Measurements from ENCODE around the gene SP2.

The SP2 gene

GRCh38 chr17:47898241-47898640, 2.2 kb downstream of the SP2 start:
- Histone ChIP-seq H3K4me3 (IDR thresholded peaks at IDR 0.05; ENCODE audit: insufficient read depth, low read depth, low read length) (no peak overlapping the region), H3K27ac (no peak overlapping the region), H3K79me2 (ENCODE audit: insufficient read depth, low read depth) (peaks cover 12% of the 10 kb centered on the region; the same call in 1 of the 2 replicates), H3K9ac (no peak overlapping the region), H2AFZ (ENCODE audit: low read depth) (no peak overlapping the region), H3K27me3 (ENCODE audit: insufficient read depth, low read depth) (no peaks in the 10 kb centered on the region), H3K4me2 (no peak overlapping the region), H3K36me3 (ENCODE audit: insufficient read depth) (no peaks in the 10 kb centered on the region), H4K20me1 (ENCODE audit: insufficient read depth) (no peaks in the 10 kb centered on the region), H3K4me1 (ENCODE audit: low read depth, poor library complexity, severe bottlenecking) (peaks cover 13% of the 10 kb centered on the region)
- no peak for TF ChIP-seq CTCF (conservative IDR thresholded peaks at IDR 0.05; ENCODE audit: low read depth, low read length)

- Histone ChIP-seq H3K36me3 (ENCODE audit: insufficient read depth) (no peaks in the 10 kb centered on the region), H3K27me3 (ENCODE audit: insufficient read depth, low read depth) (no peaks in the 10 kb centered on the region), H3K79me2 (ENCODE audit: insufficient read depth, low read depth) (peaks cover 12% of the 10 kb centered on the region; the same call in 1 of the 2 replicates), H3K4me2 (no peak overlapping the region), H2AFZ (ENCODE audit: low read depth) (no peak overlapping the region), H3K4me1 (ENCODE audit: low read depth, poor library complexity, severe bottlenecking) (peaks cover 13% of the 10 kb centered on the region), H3K27ac (no peak overlapping the region), H3K9ac (no peak overlapping the region), H4K20me1 (ENCODE audit: insufficient read depth) (no peaks in the 10 kb centered on the region), H3K4me3 (IDR thresholded peaks at IDR 0.05; ENCODE audit: insufficient read depth, low read depth, low read length) (no peak overlapping the region)
- TF ChIP-seq CTCF (conservative IDR thresholded peaks at IDR 0.05; ENCODE audit: low read depth, low read length) = no peak
These were observed 3.6 kb downstream of the SP2 start for GRCh38 chr17:47899643-47900042.

- Histone ChIP-seq H4K20me1 (ENCODE audit: insufficient read depth) (no peaks in the 10 kb centered on the region), H3K27me3 (ENCODE audit: insufficient read depth, low read depth) (no peaks in the 10 kb centered on the region), H3K36me3 (ENCODE audit: insufficient read depth) (no peaks in the 10 kb centered on the region), H3K4me1 (ENCODE audit: low read depth, poor library complexity, severe bottlenecking) (peaks cover 10% of the 10 kb centered on the region), H3K79me2 (ENCODE audit: insufficient read depth, low read depth) (peaks cover 12% of the 10 kb centered on the region; the same call in 1 of the 2 replicates), H3K9ac (no peak overlapping the region), H2AFZ (ENCODE audit: low read depth) (no peak overlapping the region), H3K4me2 (no peak overlapping the region), H3K27ac (no peak overlapping the region), H3K4me3 (IDR thresholded peaks at IDR 0.05; ENCODE audit: insufficient read depth, low read depth, low read length) (no peak overlapping the region)
- no peak for TF ChIP-seq CTCF (conservative IDR thresholded peaks at IDR 0.05; ENCODE audit: low read depth, low read length)
These were observed 5.4 kb downstream of the SP2 start for GRCh38 chr17:47901423-47901822.

GRCh38 chr17:47902039-47902744, 6.2 kb downstream of the SP2 start:
- Histone ChIP-seq H3K9ac (no peak overlapping the region), H3K27ac (no peak overlapping the region), H2AFZ (ENCODE audit: low read depth) (no peak overlapping the region), H3K4me3 (IDR thresholded peaks at IDR 0.05; ENCODE audit: insufficient read depth, low read depth, low read length) (no peak overlapping the region), H3K27me3 (ENCODE audit: insufficient read depth, low read depth) (no peaks in the 10 kb centered on the region), H3K4me2 (no peak overlapping the region), H3K36me3 (ENCODE audit: insufficient read depth) (no peaks in the 10 kb centered on the region), H4K20me1 (ENCODE audit: insufficient read depth) (no peaks in the 10 kb centered on the region), H3K79me2 (ENCODE audit: insufficient read depth, low read depth) (peaks cover 5% of the 10 kb centered on the region; the same call in 1 of the 2 replicates), H3K4me1 (ENCODE audit: low read depth, poor library complexity, severe bottlenecking) (peaks cover 8% of the 10 kb centered on the region)
- TF ChIP-seq CTCF (conservative IDR thresholded peaks at IDR 0.05; ENCODE audit: low read depth, low read length) = no peak

All from KMS-11 (cell line).